Keratinocyte (primary cell): ENCODE results near the gene MYADM. TPM values are rescaled to one million over a fixed set of nuclear protein-coding genes. Genes with fewer than 3 reads are reported as not detected.

Experiments used
- DNase-seq: peaks from one replicate; pipeline ENCODE4 v3.0.0-alpha.2; 2011; ENCODE audit warnings: low read depth, missing footprints, low spot score
- FAIRE-seq: peaks from 2 replicates; lab custom pipeline; 2011; peaks lifted over from hg19 to GRCh38; lab: Jason Lieb, UNC
- H2AFZ ChIP-seq: 2 replicates; pipeline ENCODE4 v1.6.0; 2012; ENCODE audit warnings: low read length, control low read depth, inconsistent platforms; ENCODE audit not compliant: control insufficient read depth
- H3K27ac ChIP-seq: 2 replicates; pipeline ENCODE4 v1.5.1; 2011; ENCODE audit warnings: low read length; ENCODE audit not compliant: control insufficient read depth, insufficient read depth
- H3K27me3 ChIP-seq: 3 replicates; pipeline ENCODE4 v1.6.0; 2011; ENCODE audit warnings: low read length; ENCODE audit not compliant: control insufficient read depth, insufficient read depth; ENCODE audit errors: extremely low read depth
- H3K36me3 ChIP-seq, 2 experiments: 2 replicates in 1 of 2; 3 replicates in 1 of 2; pipeline ENCODE4 v1.5.1; 2011; ENCODE audit warnings: low read length in 2 of 2, mild to moderate bottlenecking in 1 of 2; ENCODE audit not compliant: control insufficient read depth in 2 of 2, insufficient read depth in 2 of 2; ENCODE audit errors: extremely low read depth in 1 of 2
- H3K4me1 ChIP-seq: 3 replicates; pipeline ENCODE4 v1.5.1; 2011; ENCODE audit warnings: low read length; ENCODE audit not compliant: control insufficient read depth, insufficient read depth; ENCODE audit errors: extremely low read depth
- H3K4me2 ChIP-seq: 3 replicates; pipeline ENCODE4 v1.6.0; 2011; ENCODE audit warnings: low read depth, low read length; ENCODE audit not compliant: control insufficient read depth, insufficient read depth; ENCODE audit errors: extremely low read depth
- H3K4me3 ChIP-seq, 3 experiments: fragments of 200-600 bp in 1 of 3; sonication (generic) in 1 of 3; 2 replicates in 2 of 3; 3 replicates in 1 of 3; pipeline ENCODE4 v1.5.1; 2011 to 2016; ENCODE audit warnings: low read length in 3 of 3, mild to moderate bottlenecking in 3 of 3, control low read depth in 2 of 3, inconsistent platforms in 1 of 3, low read depth in 1 of 3, mixed read lengths in 1 of 3, mixed run types in 1 of 3, moderate library complexity in 1 of 3; ENCODE audit not compliant: control insufficient read depth in 2 of 3, insufficient read depth in 2 of 3; ENCODE audit errors: extremely low read depth in 1 of 3
- H3K79me2 ChIP-seq: 2 replicates; pipeline ENCODE4 v1.6.0; 2012; ENCODE audit warnings: low read length; ENCODE audit not compliant: control insufficient read depth, insufficient read depth
- H3K9ac ChIP-seq: 3 replicates; pipeline ENCODE4 v1.6.0; 2011; ENCODE audit warnings: low read length; ENCODE audit not compliant: control insufficient read depth, insufficient read depth; ENCODE audit errors: extremely low read depth
- H3K9me1 ChIP-seq: 3 replicates; pipeline ENCODE4 v1.6.0; 2011; ENCODE audit warnings: low read length; ENCODE audit not compliant: control insufficient read depth, insufficient read depth; ENCODE audit errors: extremely low read depth
- H3K9me3 ChIP-seq: 2 replicates; pipeline ENCODE4 v1.5.1; 2012; ENCODE audit warnings: low read depth, low read length; ENCODE audit not compliant: control insufficient read depth
- H4K20me1 ChIP-seq: 3 replicates; pipeline ENCODE4 v1.6.0; 2011; ENCODE audit warnings: low read length; ENCODE audit not compliant: control insufficient read depth, insufficient read depth; ENCODE audit errors: extremely low read depth
- CTCF ChIP-seq, 3 experiments: IDR thresholded peaks in 1 of 3; conservative IDR thresholded peaks in 1 of 3; optimal IDR thresholded peaks in 1 of 3; 2 replicates in 2 of 3; 3 replicates in 1 of 3; pipeline versions ENCODE3 to v1.5.1; 2011; ENCODE audit warnings: low read length in 3 of 3, mild to moderate bottlenecking in 3 of 3, moderate library complexity in 2 of 3, control low read depth in 1 of 3, inconsistent platforms in 1 of 3; ENCODE audit not compliant: insufficient read depth in 2 of 3; ENCODE audit errors: extremely low read depth in 1 of 3
- EZH2 ChIP-seq: IDR thresholded peaks from one replicate; pipeline ENCODE4 v1.6.1; 2012; ENCODE audit warnings: inconsistent platforms, mild to moderate bottlenecking, low read length, moderate library complexity
- dilution Hi-C: fragments of 300-500 bp; cut with MboI; formaldehyde crosslinking; loops from one replicate; pipeline ENCODE4 v1.7.0; 2020; ENCODE audit warnings: low sequenced_read_pairs; ENCODE audit not compliant: extremely low pct_ligation_motif_present
- polyA plus RNA-seq, 5 experiments: library from polyadenylated mRNA; depleted of rRNA in 3 of 5; stranded (reverse) in 3 of 5; stranded (forward) in 1 of 5; unstranded in 1 of 5; fragments of >200 nt; gene quantifications; 1 replicate in 1 of 5; 2 replicates in 3 of 5; 3 replicates in 1 of 5; pipeline versions ENCODE4 v1.2.1 to v1.2.3, GENCODE V29; 2011 to 2012; ENCODE audit warnings: missing spikeins in 2 of 5, low read depth in 1 of 5, low replicate concordance in 1 of 5

The MYADM gene
- polyA plus RNA-seq, 1 donor (not counting 4 experiments of a cell fraction or from before 2014, with no cell fraction given), result 16.8 TPM

GRCh38 chr19:53870485-53870844, 2.8 kb downstream of the MYADM start:
- no peak overlapping the region for H3K4me3 ChIP-seq
- peaks cover 10% of the 10 kb centered on the region in 2 experiments for H3K36me3 ChIP-seq
- no peak overlapping the region for H3K9ac ChIP-seq
- H3K4me1 ChIP-seq, result peaks cover 18% of the 10 kb centered on the region
- no peaks in the 10 kb centered on the region for H4K20me1 ChIP-seq
- H3K79me2 ChIP-seq, result peaks cover 7% of the 10 kb centered on the region
- H3K9me1 ChIP-seq, result no peaks in the 10 kb centered on the region
- dilution Hi-C loops, result no loop called here
- H2AFZ ChIP-seq, result no peak overlapping the region
- no peak for DNase-seq
- H3K9me3 ChIP-seq, result no peaks in the 10 kb centered on the region
- H3K27ac ChIP-seq, result no peak overlapping the region
- H3K4me2 ChIP-seq, result no peak overlapping the region
- no peak for FAIRE-seq
- TF ChIP-seq CTCF (optimal IDR thresholded peaks at IDR 0.05 in 1 of 3, IDR thresholded peaks at IDR 0.05 in 1 of 3, conservative IDR thresholded peaks at IDR 0.05 in 1 of 3; ENCODE audit: extremely low read depth in 1 of 3, insufficient read depth in 2 of 3, low read length in 3 of 3), result no peak
- no peak for TF ChIP-seq EZH2
- no peaks in the 10 kb centered on the region for H3K27me3 ChIP-seq

GRCh38 chr19:53871454-53871853, 3.8 kb downstream of the MYADM start:
- Histone ChIP-seq H3K27ac (no peak overlapping the region), H3K4me3 (no peak overlapping the region), H3K79me2 (peaks cover 7% of the 10 kb centered on the region), H3K4me2 (no peak overlapping the region), H3K27me3 (no peaks in the 10 kb centered on the region), H2AFZ (no peak overlapping the region), H3K4me1 (peaks cover 10% of the 10 kb centered on the region), H3K9me3 (no peaks in the 10 kb centered on the region), H3K9me1 (no peaks in the 10 kb centered on the region), H3K36me3 (peaks cover 10% of the 10 kb centered on the region in 2 experiments), H3K9ac (no peak overlapping the region), H4K20me1 (no peaks in the 10 kb centered on the region)
- no peak for FAIRE-seq
- dilution Hi-C loops, result no loop called here
- TF ChIP-seq CTCF (optimal IDR thresholded peaks at IDR 0.05 in 1 of 3, IDR thresholded peaks at IDR 0.05 in 1 of 3, conservative IDR thresholded peaks at IDR 0.05 in 1 of 3; ENCODE audit: extremely low read depth in 1 of 3, insufficient read depth in 2 of 3, low read length in 3 of 3), result no peak
- TF ChIP-seq EZH2, result no peak
- DNase-seq, result no peak
